Measurements from ENCODE around the gene LRCH4.

Gene LRCH4, protein sequence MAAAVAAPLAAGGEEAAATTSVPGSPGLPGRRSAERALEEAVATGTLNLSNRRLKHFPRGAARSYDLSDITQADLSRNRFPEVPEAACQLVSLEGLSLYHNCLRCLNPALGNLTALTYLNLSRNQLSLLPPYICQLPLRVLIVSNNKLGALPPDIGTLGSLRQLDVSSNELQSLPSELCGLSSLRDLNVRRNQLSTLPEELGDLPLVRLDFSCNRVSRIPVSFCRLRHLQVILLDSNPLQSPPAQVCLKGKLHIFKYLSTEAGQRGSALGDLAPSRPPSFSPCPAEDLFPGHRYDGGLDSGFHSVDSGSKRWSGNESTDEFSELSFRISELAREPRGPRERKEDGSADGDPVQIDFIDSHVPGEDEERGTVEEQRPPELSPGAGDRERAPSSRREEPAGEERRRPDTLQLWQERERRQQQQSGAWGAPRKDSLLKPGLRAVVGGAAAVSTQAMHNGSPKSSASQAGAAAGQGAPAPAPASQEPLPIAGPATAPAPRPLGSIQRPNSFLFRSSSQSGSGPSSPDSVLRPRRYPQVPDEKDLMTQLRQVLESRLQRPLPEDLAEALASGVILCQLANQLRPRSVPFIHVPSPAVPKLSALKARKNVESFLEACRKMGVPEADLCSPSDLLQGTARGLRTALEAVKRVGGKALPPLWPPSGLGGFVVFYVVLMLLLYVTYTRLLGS

DNA sequence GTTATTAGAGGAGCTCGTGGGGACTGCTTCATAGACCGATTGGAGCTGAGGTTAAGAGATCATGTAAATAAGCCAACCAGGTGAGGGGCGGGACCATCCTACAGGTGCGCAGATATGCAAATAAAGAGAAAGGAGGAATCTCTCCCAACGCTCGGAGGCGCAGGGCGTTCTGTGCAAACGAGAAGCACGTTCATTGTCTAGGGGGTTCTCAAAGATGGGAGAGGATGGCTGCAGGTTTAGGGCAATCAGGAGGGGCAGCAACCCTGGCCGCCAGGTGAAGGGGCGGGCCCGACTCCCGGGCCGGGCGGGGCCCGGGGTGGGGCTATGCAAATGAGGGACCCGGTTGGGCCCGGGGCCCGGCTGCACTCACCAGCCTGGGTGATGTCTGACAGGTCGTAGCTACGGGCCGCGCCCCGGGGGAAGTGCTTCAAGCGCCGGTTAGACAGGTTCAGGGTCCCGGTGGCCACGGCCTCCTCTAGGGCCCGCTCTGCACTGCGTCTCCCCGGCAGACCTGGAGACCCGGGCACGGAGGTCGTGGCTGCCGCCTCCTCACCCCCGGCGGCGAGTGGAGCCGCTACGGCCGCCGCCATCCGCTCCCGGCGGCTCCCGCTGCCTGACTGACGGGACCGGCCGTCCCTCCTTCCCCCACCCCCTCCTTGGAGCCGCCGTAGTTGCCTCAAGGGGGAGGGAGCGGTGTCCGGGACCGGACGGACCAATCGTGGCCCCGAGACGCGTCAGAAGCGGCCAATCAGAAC, at the start of gene LRCH4:
Gene LRCH4, minus strand, starts transcription at position 619 of the 755 bp plus-strand sequence. Its CDS starts 29 bp downstream, at position 590.
- TF ChIP-seq, protein P1, sequence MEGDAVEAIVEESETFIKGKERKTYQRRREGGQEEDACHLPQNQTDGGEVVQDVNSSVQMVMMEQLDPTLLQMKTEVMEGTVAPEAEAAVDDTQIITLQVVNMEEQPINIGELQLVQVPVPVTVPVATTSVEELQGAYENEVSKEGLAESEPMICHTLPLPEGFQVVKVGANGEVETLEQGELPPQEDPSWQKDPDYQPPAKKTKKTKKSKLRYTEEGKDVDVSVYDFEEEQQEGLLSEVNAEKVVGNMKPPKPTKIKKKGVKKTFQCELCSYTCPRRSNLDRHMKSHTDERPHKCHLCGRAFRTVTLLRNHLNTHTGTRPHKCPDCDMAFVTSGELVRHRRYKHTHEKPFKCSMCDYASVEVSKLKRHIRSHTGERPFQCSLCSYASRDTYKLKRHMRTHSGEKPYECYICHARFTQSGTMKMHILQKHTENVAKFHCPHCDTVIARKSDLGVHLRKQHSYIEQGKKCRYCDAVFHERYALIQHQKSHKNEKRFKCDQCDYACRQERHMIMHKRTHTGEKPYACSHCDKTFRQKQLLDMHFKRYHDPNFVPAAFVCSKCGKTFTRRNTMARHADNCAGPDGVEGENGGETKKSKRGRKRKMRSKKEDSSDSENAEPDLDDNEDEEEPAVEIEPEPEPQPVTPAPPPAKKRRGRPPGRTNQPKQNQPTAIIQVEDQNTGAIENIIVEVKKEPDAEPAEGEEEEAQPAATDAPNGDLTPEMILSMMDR (IDR thresholded peaks at IDR 0.05; ENCODE audit: extremely low read depth, missing control alignments): no peak
- peak; percentile 79 for DNase-seq (ENCODE audit: low spot score)

DNA sequence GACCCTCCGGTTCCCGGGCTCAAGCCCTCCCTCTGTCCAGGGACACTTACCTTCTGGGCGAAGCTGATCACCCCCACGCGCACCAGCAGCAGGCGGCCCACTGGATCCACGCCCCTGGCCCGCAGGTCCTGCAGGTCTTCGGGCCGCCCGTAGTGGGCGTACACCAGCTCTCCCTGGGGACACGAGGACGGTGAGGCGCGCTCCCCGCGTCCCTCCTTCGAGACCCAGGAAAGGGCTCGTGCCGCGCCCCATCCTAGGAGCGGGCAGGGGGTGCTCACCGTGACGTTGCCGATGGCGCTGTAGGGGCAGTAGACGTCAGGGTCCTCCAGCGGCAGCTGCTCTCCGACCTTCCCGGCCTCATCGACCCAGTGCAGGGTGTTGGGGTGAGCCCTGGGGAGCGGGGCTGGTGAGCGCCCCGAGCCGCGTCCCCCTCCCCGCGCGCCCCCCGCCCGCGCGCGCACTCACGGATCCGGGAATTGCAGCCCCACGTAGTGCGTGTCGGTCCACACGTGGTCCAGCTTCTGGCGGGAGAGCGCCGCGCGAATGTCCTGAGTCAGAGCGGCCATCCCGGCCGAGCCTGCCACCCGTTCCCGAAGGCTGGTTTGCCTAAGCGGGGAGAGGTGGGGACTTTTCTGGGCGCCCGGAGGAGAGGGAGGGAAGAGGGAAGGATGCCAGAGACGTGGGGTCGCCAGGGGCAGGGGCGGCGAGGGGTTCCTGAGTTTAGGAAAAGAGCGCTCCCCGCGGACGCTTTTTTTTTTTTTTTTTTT, 47.2 kb upstream of the LRCH4 start:
- TF ChIP-seq, protein P1 (IDR thresholded peaks at IDR 0.05; ENCODE audit: extremely low read depth, missing control alignments): peak; percentile 54
- peak; percentile 88 for DNase-seq (ENCODE audit: low spot score)

DNA sequence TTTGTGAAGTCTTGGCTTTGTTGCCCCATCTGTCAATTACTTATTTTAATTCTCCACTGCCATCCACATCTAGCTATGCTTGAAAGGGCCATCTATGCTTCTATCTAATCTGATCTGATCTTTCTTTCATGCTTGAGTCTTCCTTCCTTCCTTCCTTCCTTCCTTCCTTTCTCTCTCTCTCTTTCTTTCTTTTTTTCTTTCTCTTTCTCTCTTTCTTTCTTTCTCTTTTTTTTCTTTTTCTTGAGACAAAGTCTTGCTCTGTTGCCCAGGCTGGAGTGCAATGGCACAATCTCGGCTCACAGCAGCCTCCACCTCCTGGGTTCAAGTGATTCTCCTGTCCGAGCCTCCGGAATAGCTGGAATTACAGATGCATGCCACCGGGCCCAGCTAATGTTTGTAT, 44.1 kb upstream of the LRCH4 start:
- DNase-seq (ENCODE audit: low spot score): no peak
- TF ChIP-seq, protein P1 (IDR thresholded peaks at IDR 0.05; ENCODE audit: extremely low read depth, missing control alignments): no peak

DNA sequence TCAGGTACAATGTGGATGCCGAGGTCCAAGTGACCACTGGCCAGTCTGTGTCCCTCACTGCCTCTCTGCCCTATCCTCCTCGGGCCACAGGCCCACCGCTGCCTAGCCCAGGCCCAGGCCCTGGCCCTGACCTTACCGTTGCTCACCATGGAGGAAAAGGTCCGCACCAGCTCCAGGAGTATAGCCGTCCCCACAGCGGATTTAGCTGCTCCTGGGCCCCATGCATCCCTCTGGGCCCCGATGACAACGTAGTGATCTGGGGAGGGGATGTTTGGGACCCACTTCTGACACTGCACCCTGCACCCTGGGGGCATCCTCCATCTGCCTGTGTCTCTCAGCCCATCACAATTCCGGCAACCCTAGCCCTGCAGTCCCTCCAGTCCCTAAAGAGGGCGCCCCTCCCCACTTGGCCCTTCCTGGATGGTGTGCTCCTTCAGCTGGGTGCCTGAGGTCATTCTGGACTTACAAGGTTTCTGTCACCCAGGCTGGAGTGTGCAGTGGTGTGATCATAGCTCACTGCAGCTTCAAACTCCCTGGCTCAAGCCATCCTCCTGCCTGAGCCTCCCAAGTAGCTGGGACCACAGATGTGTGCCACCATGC, 43.3 kb upstream of the LRCH4 start:
- TF ChIP-seq, protein P1 (IDR thresholded peaks at IDR 0.05; ENCODE audit: extremely low read depth, missing control alignments): peak; percentile 20
- peak; percentile 71 for DNase-seq (ENCODE audit: low spot score)

DNA sequence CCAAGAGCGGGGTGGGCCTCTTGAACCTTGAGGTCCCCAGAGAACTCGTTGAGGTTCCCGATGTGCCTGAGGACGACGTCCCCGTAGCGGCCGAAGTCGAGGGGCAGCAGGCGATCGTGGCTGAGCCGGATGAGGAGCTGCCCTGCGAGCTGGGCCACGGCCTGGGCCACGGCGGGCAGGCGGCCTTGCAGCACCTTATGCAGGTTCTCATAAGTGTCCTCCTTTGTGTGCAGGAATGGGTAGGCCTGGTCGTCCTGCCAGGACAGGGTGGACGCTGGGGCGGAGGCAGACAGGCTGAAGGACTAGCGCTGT, 41.3 kb upstream of the LRCH4 start:
- no peak for DNase-seq (ENCODE audit: low spot score)
- TF ChIP-seq, protein P1 (IDR thresholded peaks at IDR 0.05; ENCODE audit: extremely low read depth, missing control alignments): no peak

DNA sequence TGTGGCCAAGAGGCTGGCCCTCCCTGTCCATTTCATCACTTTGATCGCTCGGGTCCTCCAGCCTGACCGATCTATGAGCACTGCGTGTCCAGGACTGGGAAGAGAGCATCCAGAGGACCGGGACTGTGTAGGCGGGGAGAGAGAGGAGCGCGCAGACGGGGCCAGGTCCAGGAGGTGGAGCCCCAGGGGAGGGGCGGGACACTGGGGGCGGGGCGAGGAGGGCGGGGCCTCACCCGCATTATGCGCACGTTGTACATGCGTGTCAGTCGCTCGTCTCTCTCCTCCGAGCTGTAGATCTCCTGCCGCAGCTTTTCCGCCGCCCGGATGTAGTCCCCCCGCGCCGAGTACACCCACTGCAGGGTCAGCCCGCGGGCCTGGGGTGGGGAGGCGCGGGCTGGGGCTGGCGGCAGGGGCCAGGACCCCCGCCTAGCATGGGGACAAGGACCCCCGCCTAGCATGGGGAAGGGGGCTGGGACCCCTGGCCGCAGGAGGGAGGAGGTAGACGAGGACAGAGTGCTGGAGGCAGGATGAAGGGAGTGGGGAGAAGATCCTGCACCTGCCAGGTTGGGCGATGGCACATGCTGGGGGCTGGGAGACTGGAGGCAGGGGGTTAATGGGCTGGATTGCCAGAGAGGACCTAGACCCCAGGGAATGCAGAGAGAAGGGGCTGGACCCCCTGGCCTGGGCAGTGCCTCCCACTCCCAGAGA, 40.8 kb upstream of the LRCH4 start:
- TF ChIP-seq, protein P1 (IDR thresholded peaks at IDR 0.05; ENCODE audit: extremely low read depth, missing control alignments): no peak
- DNase-seq (ENCODE audit: low spot score): peak; percentile 98

All from GM20000 (cell line).